CD4-positive, alpha-beta memory T cell (primary cell): ENCODE results near the gene ODC1. TPM values are rescaled to one million over a fixed set of nuclear protein-coding genes. Genes with fewer than 3 reads are reported as not detected.
A peak's percentile ranks its signal among the peaks of the same experiment; 100 is the strongest.

Experiments
- CTCF ChIA-PET: fragments of 350-600 bp; sonication (Branson Sonifier 250); formaldehyde crosslinking; loops from one replicate; lab custom pipeline; 2021; ENCODE audit warnings: inconsistent platforms; ENCODE audit not compliant: partially characterized antibody; lab: Charles Lee
- POLR2A ChIA-PET: fragments of 350-600 bp; sonication (Branson Sonifier 250); formaldehyde crosslinking; loops from one replicate; lab custom pipeline; 2021; ENCODE audit not compliant: partially characterized antibody; lab: Charles Lee
- DNase-seq, 5 donors: peaks; one replicate each; pipeline versions ENCODE4 v3.0.0 to v3.0.0-alpha.2; 2020 to 2022; ENCODE audit warnings: mixed read lengths in 1 of 5
- H3K27ac ChIP-seq: one replicate; pipeline ENCODE4 v1.7.0; 2013; ENCODE audit warnings: low read depth, low read length
- H3K27me3 ChIP-seq: 2 replicates; pipeline ENCODE4 v1.7.0; 2013; ENCODE audit warnings: mild to moderate bottlenecking, low read length, moderate library complexity; ENCODE audit not compliant: insufficient read depth
- H3K36me3 ChIP-seq: 2 replicates; pipeline ENCODE4 v1.7.0; 2013; ENCODE audit warnings: mild to moderate bottlenecking, low read length, moderate library complexity; ENCODE audit not compliant: insufficient read depth
- H3K4me1 ChIP-seq: 2 replicates; pipeline ENCODE4 v1.7.0; 2013; ENCODE audit warnings: mild to moderate bottlenecking, low read length, moderate library complexity; ENCODE audit not compliant: insufficient read depth
- H3K4me3 ChIP-seq, 2 donors: one replicate each; pipeline ENCODE4 v1.7.0; 2013; ENCODE audit warnings: low read length in 2 of 2, mild to moderate bottlenecking in 1 of 2
- H3K9me3 ChIP-seq, 2 donors: one replicate each; pipeline ENCODE4 v1.7.0; 2013; ENCODE audit warnings: low read length in 2 of 2, control low read depth in 1 of 2; ENCODE audit not compliant: control insufficient read depth in 1 of 2
- H3K27ac Mint-ChIP-seq, 7 donors: one replicate each; pipeline ENCODE4 v1.8.0; 2020 to 2021; ENCODE audit warnings: mixed read lengths in 7 of 7, mild to moderate bottlenecking in 6 of 7, inconsistent platforms in 3 of 7, moderate library complexity in 3 of 7
- H3K27me3 Mint-ChIP-seq, 2 donors: one replicate each; pipeline ENCODE4 v1.8.0; 2020 to 2021; ENCODE audit warnings: mixed read lengths in 2 of 2
- H3K36me3 Mint-ChIP-seq, 2 donors: one replicate each; pipeline ENCODE4 v1.8.0; 2020 to 2021; ENCODE audit warnings: mixed read lengths in 2 of 2, inconsistent platforms in 1 of 2, mild to moderate bottlenecking in 1 of 2
- H3K4me1 Mint-ChIP-seq, 4 donors: one replicate each; pipeline ENCODE4 v1.8.0; 2020 to 2021; ENCODE audit warnings: mixed read lengths in 4 of 4, mild to moderate bottlenecking in 1 of 4
- H3K4me3 Mint-ChIP-seq, 8 donors: one replicate each; pipeline ENCODE4 v1.8.0; 2020 to 2021; ENCODE audit warnings: mixed read lengths in 8 of 8, mild to moderate bottlenecking in 7 of 8, moderate library complexity in 6 of 8, inconsistent platforms in 3 of 8
- H3K9me3 Mint-ChIP-seq, 8 donors: one replicate each; pipeline ENCODE4 v1.8.0; 2020 to 2021; ENCODE audit warnings: mixed read lengths in 8 of 8, mild to moderate bottlenecking in 5 of 8, inconsistent platforms in 3 of 8, moderate library complexity in 1 of 8
- intact Hi-C: fragments of 100-400 bp; cut with micrococcal nuclease; formaldehyde crosslinking; loops from one replicate; pipeline ENCODE4 v1.15.1; 2023
- polyA plus RNA-seq, 2 donors: library from polyadenylated mRNA; unstranded; fragments of 300-500 nt; fragmentation: Illumina TruSeq; gene quantifications; one replicate each; pipeline ENCODE4 v1.2.3, GENCODE V29; 2021
- total RNA-seq, 2 experiments: library from RNA; stranded (reverse); gene quantifications; one replicate each; pipeline ENCODE4 v1.2.3, GENCODE V29; 2021

Gene ODC1
- total and polyA plus RNA-seq, 4 experiments from 2014 or later = 32.5 to 63.5 (median 44.8) TPM

- peak overlapping the region in 2 of 8 donors; percentile 15 to 24 for H3K4me3 Mint-ChIP-seq
- peak overlapping the region in 2 of 7 donors; percentile 38 to 75 for H3K27ac Mint-ChIP-seq
- Histone ChIP-seq H3K9me3 (no peaks in the 10 kb centered on the region), H3K36me3 (peaks cover 8% of the 10 kb centered on the region), H3K27ac (no peak overlapping the region), H3K27me3 (no peaks in the 10 kb centered on the region), H3K4me3 (no peak overlapping the region), H3K4me1 (peaks cover 15% of the 10 kb centered on the region)
- intact Hi-C loops = loop anchor here (1.0 to 10.0 kb wide), 5 partner anchors 26 to 450 kb away; no protein-coding TSS in a partner anchor
- peaks cover 0 to 5% of the 10 kb centered on the region in 2 donors for H3K27me3 Mint-ChIP-seq
- peaks cover 3 to 17% of the 10 kb centered on the region in 2 donors for H3K36me3 Mint-ChIP-seq
- peaks cover 0 to 1% (median 0%) of the 10 kb centered on the region in 8 donors for H3K9me3 Mint-ChIP-seq
- peaks cover 4 to 13% (median 8%) of the 10 kb centered on the region in 4 donors for H3K4me1 Mint-ChIP-seq
- ChIA-PET CTCF (interaction anchor here (0.6 to 7.9 kb wide), 72 partner anchors 11 to 622 kb away, joined by 3 to 190 read pairs (median 4); partner anchors contain the start of gene ODC1), POLR2A (interaction anchor here (0.6 to 2.6 kb wide), 10 partner anchors 10 to 362 kb away, joined by 3 to 29 read pairs (median 5); partner anchors contain the start of gene ODC1)
- DNase-seq = peak in 4 of 5 donors; percentile 48 to 77 (median 66)
These were observed 13.0 kb downstream of the ODC1 start for GRCh38 chr2:10434886-10435819.

DNA sequence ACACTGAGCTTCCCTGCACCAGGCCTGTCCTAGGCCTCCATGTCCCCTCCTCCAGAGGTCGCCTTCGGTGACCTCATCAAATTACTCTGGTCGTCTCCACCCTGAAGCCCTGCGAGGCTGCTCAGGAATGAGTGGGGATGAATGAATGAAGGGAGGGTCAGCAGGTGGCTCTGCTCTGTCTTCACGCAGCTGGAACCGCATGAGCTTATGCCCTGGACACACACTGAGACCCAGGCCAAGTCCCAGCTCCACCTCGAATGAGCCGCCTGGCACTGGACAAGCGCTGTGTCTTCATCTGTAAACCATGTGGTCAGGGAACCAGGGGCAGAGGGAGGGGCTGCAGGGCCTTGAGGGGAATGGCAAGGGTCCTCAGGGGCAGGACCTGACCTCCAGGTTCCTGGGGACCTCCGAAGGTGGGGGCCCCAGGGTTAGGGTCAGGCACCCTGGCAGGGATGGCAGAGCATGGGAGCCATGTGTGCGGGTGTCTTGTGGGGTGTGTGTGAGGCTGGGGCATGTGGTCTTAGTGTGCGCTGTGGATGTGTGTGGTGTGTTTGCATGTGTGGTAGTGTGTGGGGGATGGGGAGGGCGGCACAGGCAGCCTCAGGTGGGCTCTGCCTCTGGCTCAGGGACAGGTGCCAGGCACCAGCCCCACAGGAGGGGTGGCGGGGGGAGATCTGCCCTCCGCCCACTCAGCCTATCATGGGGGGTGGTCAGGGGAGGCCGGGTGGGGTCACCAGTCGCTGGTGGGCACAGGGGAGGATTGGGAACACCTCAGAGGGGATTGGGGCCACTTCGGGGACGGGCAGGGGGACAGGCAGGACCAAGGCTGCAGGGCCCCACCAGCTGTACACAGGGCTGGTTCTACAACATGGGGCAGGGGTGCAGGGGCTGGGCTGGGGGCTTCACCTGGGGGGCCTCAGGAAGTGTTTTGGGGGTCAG lies 13.9 kb downstream of the ODC1 start:
- Mint-ChIP-seq H3K9me3 (peaks cover 0 to 1% (median 0%) of the 10 kb centered on the region in 8 donors), H3K27me3 (peaks cover 0 to 5% of the 10 kb centered on the region in 2 donors), H3K4me3 (no peak overlapping the region), H3K27ac (peak overlapping the region in 1 of 7 donors; percentile 38), H3K4me1 (peaks cover 4 to 13% (median 8%) of the 10 kb centered on the region in 4 donors), H3K36me3 (peaks cover 0 to 7% of the 10 kb centered on the region in 2 donors)
- no peak overlapping the region for H3K4me3 ChIP-seq
- CTCF ChIA-PET = interaction anchor here (0.6 to 7.9 kb wide), 57 partner anchors 11 to 621 kb away, joined by 3 to 190 read pairs (median 5); partner anchors contain the start of gene ODC1
- no peaks in the 10 kb centered on the region for H3K36me3 ChIP-seq
- intact Hi-C loops = loop anchor here (10.0 kb wide), 1 partner anchor 449 kb away; no protein-coding TSS in a partner anchor
- POLR2A ChIA-PET = interaction anchor here (0.6 to 2.6 kb wide), 10 partner anchors 11 to 362 kb away, joined by 3 to 29 read pairs (median 4); partner anchors contain the start of gene ODC1
- no peaks in the 10 kb centered on the region for H3K9me3 ChIP-seq
- no peak for DNase-seq
- no peak overlapping the region for H3K27ac ChIP-seq
- H3K27me3 ChIP-seq = no peaks in the 10 kb centered on the region
- H3K4me1 ChIP-seq = peaks cover 15% of the 10 kb centered on the region

- Mint-ChIP-seq H3K4me1 (peaks cover 4 to 13% (median 8%) of the 10 kb centered on the region in 4 donors), H3K27ac (peak overlapping the region in 2 of 7 donors; percentile 6 to 50), H3K36me3 (peaks cover 0 to 1% of the 10 kb centered on the region in 2 donors), H3K9me3 (peaks cover 0 to 1% (median 0%) of the 10 kb centered on the region in 8 donors), H3K27me3 (peaks cover 0 to 5% of the 10 kb centered on the region in 2 donors), H3K4me3 (peak overlapping the region in 2 of 8 donors; percentile 2 to 18)
- ChIA-PET POLR2A (interaction anchor here (0.9 to 2.6 kb wide), 3 partner anchors 14 to 361 kb away, joined by 3 to 29 read pairs (median 3); partner anchors contain the start of gene ODC1), CTCF (interaction anchor here (0.6 to 7.9 kb wide), 9 partner anchors 10 to 449 kb away, joined by 3 to 190 read pairs (median 23); no protein-coding TSS in a partner anchor)
- intact Hi-C loops = loop anchor here (10.0 kb wide), 1 partner anchor 449 kb away; no protein-coding TSS in a partner anchor
- H3K4me3 ChIP-seq = no peak overlapping the region
- H3K27me3 ChIP-seq = no peaks in the 10 kb centered on the region
- no peaks in the 10 kb centered on the region for H3K9me3 ChIP-seq
- no peak overlapping the region for H3K27ac ChIP-seq
- no peak for DNase-seq
- H3K4me1 ChIP-seq = peaks cover 15% of the 10 kb centered on the region
- no peaks in the 10 kb centered on the region for H3K36me3 ChIP-seq
These were observed 14.7 kb downstream of the ODC1 start for GRCh38 chr2:10433264-10433946.

GRCh38 chr2:10432311-10433181 lies 15.6 kb downstream of the ODC1 start:
- H3K4me1 ChIP-seq = peaks cover 15% of the 10 kb centered on the region
- Mint-ChIP-seq H3K36me3 (peaks cover 1 to 2% of the 10 kb centered on the region in 2 donors), H3K4me1 (peaks cover 4 to 13% (median 8%) of the 10 kb centered on the region in 4 donors), H3K4me3 (peak overlapping the region in 6 of 8 donors; percentile 2 to 85 (median 80)), H3K9me3 (peaks cover 0 to 1% (median 0%) of the 10 kb centered on the region in 8 donors), H3K27ac (peak overlapping the region in 2 of 7 donors; percentile 6 to 50), H3K27me3 (peaks cover 0 to 5% of the 10 kb centered on the region in 2 donors)
- POLR2A ChIA-PET = interaction anchor here (0.8 to 0.9 kb wide), 2 partner anchors 15 to 360 kb away, joined by 3 read pairs; partner anchors contain the start of gene ODC1
- H3K4me3 ChIP-seq = peak overlapping the region in 1 of 2 donors; percentile 41
- H3K36me3 ChIP-seq = peaks cover under 1% of the 10 kb centered on the region
- peak in 1 of 5 donors; percentile 10 for DNase-seq
- H3K9me3 ChIP-seq = no peaks in the 10 kb centered on the region
- no peaks in the 10 kb centered on the region for H3K27me3 ChIP-seq
- intact Hi-C loops = loop anchor here (10.0 kb wide), 1 partner anchor 448 kb away; no protein-coding TSS in a partner anchor
- H3K27ac ChIP-seq = no peak overlapping the region
- CTCF ChIA-PET = interaction anchor here (6.4 to 7.9 kb wide), 3 partner anchors 23 to 362 kb away, joined by 91 to 190 read pairs (median 178); no protein-coding TSS in a partner anchor

GRCh38 chr2:10431797-10432196 lies 16.3 kb downstream of the ODC1 start:
- Histone ChIP-seq H3K4me1 (peaks cover 15% of the 10 kb centered on the region), H3K4me3 (no peak overlapping the region), H3K27ac (no peak overlapping the region), H3K36me3 (peaks cover 5% of the 10 kb centered on the region), H3K27me3 (no peaks in the 10 kb centered on the region), H3K9me3 (no peaks in the 10 kb centered on the region)
- ChIA-PET CTCF (interaction anchor here (0.7 to 7.9 kb wide), 5 partner anchors 16 to 361 kb away, joined by 3 to 190 read pairs (median 3); no protein-coding TSS in a partner anchor), POLR2A (no interaction called here)
- Mint-ChIP-seq H3K4me1 (peaks cover 4 to 13% (median 8%) of the 10 kb centered on the region in 4 donors), H3K27me3 (peaks cover 0 to 5% of the 10 kb centered on the region in 2 donors), H3K27ac (peak overlapping the region in 1 of 7 donors; percentile 66), H3K9me3 (peaks cover 0 to 1% (median 0%) of the 10 kb centered on the region in 8 donors), H3K36me3 (peaks cover 7 to 8% of the 10 kb centered on the region in 2 donors), H3K4me3 (peak overlapping the region in 6 of 8 donors; percentile 38 to 85 (median 80))
- intact Hi-C loops = loop anchor here (1.0 to 10.0 kb wide), 2 partner anchors 161 to 447 kb away; no protein-coding TSS in a partner anchor
- DNase-seq = no peak
